Heart right ventricle (tissue), 16 donors: ENCODE measurements around the gene NHSL1. TPM values are rescaled to one million over a fixed set of nuclear protein-coding genes. Genes with fewer than 3 reads are reported as not detected.

Experiments
- ATAC-seq, 8 donors: fragments of 200-7000 bp; cut with Tn5 transposase; one replicate each; pipeline ENCODE4 v1.9.1; 2020; ENCODE audit warnings: mild to moderate bottlenecking in 8 of 8, moderate library complexity in 8 of 8, moderate number of reproducible peaks in 1 of 8
- DNase-seq, 2 donors: peaks; one replicate each; pipeline ENCODE4 v3.0.0-alpha.2; 2020
- H3K27ac ChIP-seq, 10 donors: fragments of 200-600 bp; sonication (generic) in 2 of 10; one replicate each; pipeline versions ENCODE4 v1.5.0 to v1.8.0; 2020 to 2022; ENCODE audit warnings: mild to moderate bottlenecking in 3 of 10
- H3K27me3 ChIP-seq, 7 donors: fragments of 200-600 bp; one replicate each; pipeline ENCODE4 v1.8.0; 2021 to 2022; ENCODE audit warnings: mild to moderate bottlenecking in 2 of 7
- H3K36me3 ChIP-seq, 9 donors: fragments of 200-600 bp; sonication (generic) in 1 of 9; one replicate each; pipeline versions ENCODE4 v1.5.0 to v1.8.0; 2020 to 2022; ENCODE audit warnings: mild to moderate bottlenecking in 2 of 9
- H3K4me1 ChIP-seq, 9 donors: fragments of 200-600 bp; sonication (generic) in 1 of 9; one replicate each; pipeline versions ENCODE4 v1.5.0 to v1.8.0; 2020 to 2022; ENCODE audit warnings: mild to moderate bottlenecking in 4 of 9
- H3K4me3 ChIP-seq, 10 donors: fragments of 200-600 bp; sonication (generic) in 2 of 10; one replicate each; pipeline versions ENCODE4 v1.5.0 to v1.8.0; 2020 to 2022; ENCODE audit warnings: mild to moderate bottlenecking in 7 of 10, moderate library complexity in 2 of 10
- H3K9me3 ChIP-seq, 11 donors: fragments of 200-600 bp in 10 of 11; sonication (generic) in 2 of 11; one replicate each; pipeline versions ENCODE4 v1.5.0 to v1.8.0; 2013 to 2022; ENCODE audit warnings: mild to moderate bottlenecking in 2 of 11, control low read depth in 1 of 11, moderate library complexity in 1 of 11
- WGBS, 2 donors: extraction: QIAGEN DNeasy Blood & Tissue Kit; methylation state at CpG; one replicate each; pipeline ENCODE4 v1.1.7; 2013; ENCODE audit warnings: inconsistent platforms in 1 of 2; 5-methylcytosine and 5-hydroxymethylcytosine counted together
- intact Hi-C, 10 donors: fragments of 100-400 bp; cut with DNase I; formaldehyde crosslinking; loops; one replicate each; pipeline versions ENCODE4 v1.11.1 to v1.14.2; 2022
- polyA plus RNA-seq, 2 donors: library from polyadenylated mRNA; stranded (reverse); fragments of 200-250 nt; gene quantifications; one replicate each; pipeline ENCODE4 v1.2.3, GENCODE V29; 2013
- total RNA-seq, 10 donors: library from RNA; stranded (reverse); fragmentation: NEBNext Ultra II Directional in 3 of 10; extraction: Animal tissue kit (Norgen Biotek cat#: 25700) in 3 of 10; gene quantifications; one replicate each; pipeline versions ENCODE4 v1.2.1 to v1.2.4, GENCODE V29; 2021 to 2023
- TF ChIP-seq, protein P1 (sequence below), 9 donors: fragments of 200-600 bp; sonication (generic) in 2 of 9; IDR thresholded peaks; one replicate each; pipeline versions ENCODE4 v1.5.0 to v1.8.0; 2021 to 2022; ENCODE audit warnings: antibody characterized with exemption in 9 of 9, mild to moderate bottlenecking in 5 of 9, moderate library complexity in 1 of 9
- donor health status: Arrhythmogenic right ventricular cardiomyopathy.
- donor health status: ischemic (EF 13 %, LVEDD 7.1; RV severe dilation, severe dysfunction).
- donor health status: healthy with polysubstance abuse.
- donor health status: DM: no; HTN: yes; CAD: no.
- donor health status: DM: no; HTN: no; CAD: no.
- donor health status: ischemic (EF 25% LVEDD 6.9; RV normal size, moderate dysfunction).
- donor health status: ischemic (EF 25% LVEDD 5.7; RV mildly dilated, moderate dysfunction).
- donor health status: healthy.
- donor health status: DM: yes; HTN: yes; CAD: no.
- donor health status: Ischemic cardiomyopathy.
- donor health status: ischemic (EF 35%, LVEDD 5.7; RV mildly dilated, moderate dysfunction).
- donor health status: nonischemic (EF 11% LVEDD 7.7; RV severe dilation, severe dysfunction).
- donor health status: DM: yes; HTN: yes; CAD: no.
- donor health status: PGD.
- donor health status: ischemic (EF 29% LVEDD 5.4; RV normal size, mild dysfunction).
- donor health status: nonischemic (EF 23%, LVEDD 6.1; RV moderate dilation, normal function).

Gene NHSL1
- total and polyA plus RNA-seq, 12 donors = 5.0 to 97.4 (median 74.7) TPM

DNA sequence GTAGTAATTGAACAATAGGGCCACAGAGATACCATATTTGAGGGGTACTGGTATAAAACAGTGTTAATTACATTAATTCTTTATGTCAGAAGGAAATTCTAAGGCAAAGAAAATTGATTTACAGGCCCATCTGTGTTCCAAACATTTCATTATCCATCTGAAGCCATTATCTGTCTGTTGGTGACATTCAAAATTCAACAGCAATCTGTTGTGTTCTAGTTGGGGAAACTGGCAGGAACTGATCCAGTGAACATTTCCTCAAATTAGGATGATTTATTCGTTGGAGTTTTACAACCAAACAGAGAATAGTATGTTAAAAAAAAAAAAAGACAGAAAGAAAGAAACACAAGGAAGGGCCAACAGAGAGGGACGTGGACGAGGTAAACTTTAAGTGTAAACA is 65.2 kb downstream of the NHSL1 start:
- TF ChIP-seq, protein P1, sequence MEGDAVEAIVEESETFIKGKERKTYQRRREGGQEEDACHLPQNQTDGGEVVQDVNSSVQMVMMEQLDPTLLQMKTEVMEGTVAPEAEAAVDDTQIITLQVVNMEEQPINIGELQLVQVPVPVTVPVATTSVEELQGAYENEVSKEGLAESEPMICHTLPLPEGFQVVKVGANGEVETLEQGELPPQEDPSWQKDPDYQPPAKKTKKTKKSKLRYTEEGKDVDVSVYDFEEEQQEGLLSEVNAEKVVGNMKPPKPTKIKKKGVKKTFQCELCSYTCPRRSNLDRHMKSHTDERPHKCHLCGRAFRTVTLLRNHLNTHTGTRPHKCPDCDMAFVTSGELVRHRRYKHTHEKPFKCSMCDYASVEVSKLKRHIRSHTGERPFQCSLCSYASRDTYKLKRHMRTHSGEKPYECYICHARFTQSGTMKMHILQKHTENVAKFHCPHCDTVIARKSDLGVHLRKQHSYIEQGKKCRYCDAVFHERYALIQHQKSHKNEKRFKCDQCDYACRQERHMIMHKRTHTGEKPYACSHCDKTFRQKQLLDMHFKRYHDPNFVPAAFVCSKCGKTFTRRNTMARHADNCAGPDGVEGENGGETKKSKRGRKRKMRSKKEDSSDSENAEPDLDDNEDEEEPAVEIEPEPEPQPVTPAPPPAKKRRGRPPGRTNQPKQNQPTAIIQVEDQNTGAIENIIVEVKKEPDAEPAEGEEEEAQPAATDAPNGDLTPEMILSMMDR (IDR thresholded peaks at IDR 0.05) = no peak
- no peaks in the 10 kb centered on the region for H3K9me3 ChIP-seq
- no peak overlapping the region for H3K4me3 ChIP-seq
- ATAC-seq = no peak
- H3K4me1 ChIP-seq = peaks cover 0 to 44% (median 31%) of the 10 kb centered on the region in 9 donors
- no peak overlapping the region for H3K27ac ChIP-seq
- 77 to 83% methylated on average over 3 of the region's 3 CpGs for whole genome bisulfite sequencing, 2 donors
- DNase-seq = no peak
- H3K36me3 ChIP-seq = peaks cover 0 to 26% (median 0%) of the 10 kb centered on the region in 9 donors
- no peaks in the 10 kb centered on the region for H3K27me3 ChIP-seq
- intact Hi-C loops = loop anchor here in 6 of 10 donors (5.0 to 10.0 kb wide), 6 partner anchors 71 to 148 kb away; no protein-coding TSS in a partner anchor

DNA sequence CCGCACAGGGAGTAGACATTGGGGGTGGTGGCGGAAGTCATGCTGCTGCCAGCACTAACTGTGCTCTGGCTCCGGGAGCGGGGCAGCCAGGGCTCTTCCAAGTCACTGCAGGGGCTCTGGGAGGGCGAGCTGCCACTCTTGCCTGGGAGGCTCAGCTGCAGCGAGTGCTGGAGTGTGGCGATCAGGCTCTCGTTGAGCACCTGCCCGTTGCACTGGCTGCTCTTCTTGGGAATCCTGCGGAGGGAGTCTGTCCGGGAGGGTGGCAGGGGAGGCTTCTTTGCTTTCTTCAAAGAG is 67.3 kb downstream of the NHSL1 start:
- Histone ChIP-seq H3K4me1 (peaks cover 0 to 53% (median 29%) of the 10 kb centered on the region in 9 donors), H3K27ac (peak overlapping the region in 5 of 10 donors; percentile 55 to 83 (median 78)), H3K27me3 (no peaks in the 10 kb centered on the region), H3K9me3 (no peaks in the 10 kb centered on the region), H3K36me3 (peaks cover 0 to 27% (median 0%) of the 10 kb centered on the region in 9 donors), H3K4me3 (no peak overlapping the region)
- TF ChIP-seq, protein P1 (IDR thresholded peaks at IDR 0.05) = no peak
- 84 to 88% methylated on average over 11 of the region's 11 CpGs for WGBS, 2 donors
- intact Hi-C loops = loop anchor here in 6 of 10 donors (5.0 to 10.0 kb wide), 6 partner anchors 73 to 150 kb away; no protein-coding TSS in a partner anchor
- DNase-seq = peak in 1 of 2 donors; percentile 18
- no peak for ATAC-seq

DNA sequence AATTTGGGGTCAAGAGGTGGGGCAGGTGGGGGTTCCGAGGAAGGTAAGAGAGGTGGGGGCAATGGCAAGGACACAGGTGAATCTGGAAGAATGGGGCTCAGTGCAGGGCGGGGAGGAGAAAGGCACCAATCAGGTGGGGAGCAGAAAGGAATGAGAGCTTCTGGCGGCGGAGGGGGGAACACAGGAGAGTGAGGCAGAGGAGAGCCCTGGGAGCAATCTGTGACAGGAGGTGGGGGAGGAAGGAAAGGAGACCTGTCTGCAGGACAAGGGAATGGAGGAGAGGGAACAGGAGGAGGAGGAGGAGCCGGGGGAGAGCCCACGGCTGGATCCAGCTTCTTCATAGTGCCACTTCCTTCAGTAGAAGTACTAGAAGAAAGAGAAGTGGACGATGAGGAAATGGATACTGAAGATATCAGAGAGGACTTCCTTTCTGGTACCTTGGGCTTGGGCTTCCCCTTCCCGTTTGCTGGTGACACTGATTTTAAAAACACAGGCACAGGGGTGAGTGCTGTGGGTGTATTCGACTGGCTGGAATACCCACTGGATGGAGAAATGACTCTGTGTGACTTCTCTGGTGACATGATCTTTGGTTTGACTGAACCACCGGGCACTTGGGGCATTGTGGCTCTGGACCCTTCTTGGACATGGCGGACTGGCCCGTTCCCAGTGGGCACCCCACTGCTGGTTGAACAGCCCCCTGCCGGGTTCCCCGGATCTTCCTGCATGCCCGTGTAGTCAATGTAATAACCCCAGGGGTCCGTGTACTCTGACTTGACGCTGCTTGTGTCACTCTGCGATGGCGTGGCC is 67.8 kb downstream of the NHSL1 start:
- no peak overlapping the region for H3K4me3 ChIP-seq
- TF ChIP-seq, protein P1 (IDR thresholded peaks at IDR 0.05) = no peak
- H3K9me3 ChIP-seq = no peaks in the 10 kb centered on the region
- no peaks in the 10 kb centered on the region for H3K27me3 ChIP-seq
- intact Hi-C loops = loop anchor here in 8 of 10 donors (2.0 to 10.0 kb wide), 8 partner anchors 73 to 157 kb away; no protein-coding TSS in a partner anchor
- peaks cover 0 to 33% (median 0%) of the 10 kb centered on the region in 9 donors for H3K36me3 ChIP-seq
- DNase-seq (no peak), ATAC-seq (peak in 1 of 8 donors; percentile 24)
- H3K27ac ChIP-seq = peak overlapping the region in 9 of 10 donors; percentile 55 to 83 (median 74)
- 71 to 72% methylated on average over 19 of the region's 19 CpGs for WGBS, 2 donors
- H3K4me1 ChIP-seq = peaks cover 0 to 57% (median 31%) of the 10 kb centered on the region in 9 donors

DNA sequence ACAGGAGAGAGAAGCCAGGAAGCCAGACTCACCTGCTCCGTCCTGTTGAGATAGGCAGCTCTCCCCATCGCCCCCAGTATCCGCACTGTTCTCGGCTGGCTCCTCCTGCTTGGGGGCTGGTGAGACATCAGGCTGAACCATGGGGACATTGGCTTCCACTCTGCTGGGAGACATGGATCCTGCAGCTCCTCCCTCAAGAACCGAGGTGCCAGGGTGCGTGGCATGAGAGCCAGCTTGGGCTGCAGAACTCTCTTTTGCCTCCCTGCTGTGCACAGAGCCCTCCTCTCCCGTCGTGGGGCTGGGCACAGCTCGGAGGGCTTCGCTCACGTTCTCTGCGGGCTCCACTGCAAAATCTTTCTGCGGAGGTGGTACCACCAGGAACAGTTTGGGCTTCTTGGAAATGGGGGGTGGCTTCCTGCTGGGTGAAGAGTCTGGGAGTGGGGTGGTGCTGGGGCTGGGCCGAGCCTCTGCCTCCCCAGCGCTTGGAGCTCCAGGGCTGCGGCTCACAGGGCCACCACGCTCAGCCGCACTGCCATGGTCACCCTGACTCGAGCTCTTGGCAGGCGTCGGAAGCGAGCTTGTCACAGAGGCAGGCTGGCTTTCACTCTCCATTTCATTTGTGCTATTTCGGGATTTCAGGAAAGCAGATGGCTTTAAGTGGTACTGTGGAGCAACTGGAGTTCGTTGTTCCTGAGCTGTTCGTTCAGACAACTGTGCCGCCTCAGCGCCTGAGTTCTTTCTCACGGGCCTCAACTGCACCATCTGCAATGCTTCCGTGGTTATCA is 68.7 kb downstream of the NHSL1 start:
- Histone ChIP-seq H3K27me3 (no peaks in the 10 kb centered on the region), H3K9me3 (no peaks in the 10 kb centered on the region), H3K4me3 (peak overlapping the region in 5 of 10 donors; percentile 1 to 23 (median 18)), H3K36me3 (peaks cover 0 to 36% (median 0%) of the 10 kb centered on the region in 9 donors), H3K27ac (peak overlapping the region; percentile 38 to 83 (median 74)), H3K4me1 (peaks cover 0 to 65% (median 36%) of the 10 kb centered on the region in 9 donors)
- peak; percentile 63 to 90 (median 83) for ATAC-seq
- intact Hi-C loops = loop anchor here in 8 of 10 donors (2.0 to 10.0 kb wide), 8 partner anchors 74 to 158 kb away; no protein-coding TSS in a partner anchor
- TF ChIP-seq, protein P1 (IDR thresholded peaks at IDR 0.05) = no peak
- 56 to 72% methylated on average over 29 of the region's 29 CpGs for WGBS, 2 donors
- peak; percentile 61 to 63 for DNase-seq
